ENCODE data around the gene CDIPT.

The CDIPT gene

GRCh38 chr16:29811896-29812665, 50.9 kb downstream of the CDIPT start, which contains the start of gene PRRT2:
TSS of gene PRRT2 (plus strand) at chr16:29812193. CDS start at chr16:29813055, 862 bp downstream.
- H3K4me3 ChIP-seq (ENCODE audit: severe bottlenecking), result peak within 1 kb of the TSS; percentile 28
- no peaks in the 10 kb centered on the region for H3K27me3 ChIP-seq (ENCODE audit: insufficient read depth, poor library complexity, severe bottlenecking)
- no peaks in the 10 kb centered on the region for H3K9me3 ChIP-seq (ENCODE audit: severe bottlenecking)
- H3K4me1 ChIP-seq (ENCODE audit: insufficient read depth, poor library complexity, severe bottlenecking), result peaks cover 7% of the 10 kb centered on the region
- peaks cover 29% of the 10 kb centered on the region for H3K36me3 ChIP-seq (ENCODE audit: low read depth)
- DNase-seq (ENCODE audit: low spot score), result no peak
- H3K27ac ChIP-seq (ENCODE audit: poor library complexity, severe bottlenecking), result peak within 1 kb of the TSS; percentile 92
- no peak for ATAC-seq (ENCODE audit: low read depth)
- no peak for TF ChIP-seq CTCF (IDR thresholded peaks at IDR 0.05; ENCODE audit: poor library complexity, severe bottlenecking)

- Histone ChIP-seq H3K4me1 (ENCODE audit: insufficient read depth, poor library complexity, severe bottlenecking) (peaks cover 7% of the 10 kb centered on the region), H3K27me3 (ENCODE audit: insufficient read depth, poor library complexity, severe bottlenecking) (no peaks in the 10 kb centered on the region), H3K27ac (ENCODE audit: poor library complexity, severe bottlenecking) (peak overlapping the region; percentile 92), H3K36me3 (ENCODE audit: low read depth) (peaks cover 29% of the 10 kb centered on the region), H3K9me3 (ENCODE audit: severe bottlenecking) (no peaks in the 10 kb centered on the region), H3K4me3 (ENCODE audit: severe bottlenecking) (peak overlapping the region; percentile 28)
- ATAC-seq (ENCODE audit: low read depth) (peak; percentile 80), DNase-seq (ENCODE audit: low spot score) (peak; percentile 98)
- no peak for TF ChIP-seq CTCF (IDR thresholded peaks at IDR 0.05; ENCODE audit: poor library complexity, severe bottlenecking)
Measured at GRCh38 chr16:29811170-29811895, 51.7 kb downstream of the CDIPT start.

GRCh38 chr16:29810699-29811169, 52.3 kb downstream of the CDIPT start:
- H3K36me3 ChIP-seq (ENCODE audit: low read depth), result peaks cover 29% of the 10 kb centered on the region
- H3K4me3 ChIP-seq (ENCODE audit: severe bottlenecking), result no peak overlapping the region
- TF ChIP-seq CTCF (IDR thresholded peaks at IDR 0.05; ENCODE audit: poor library complexity, severe bottlenecking), result no peak
- H3K27me3 ChIP-seq (ENCODE audit: insufficient read depth, poor library complexity, severe bottlenecking), result no peaks in the 10 kb centered on the region
- ATAC-seq (ENCODE audit: low read depth) (no peak), DNase-seq (ENCODE audit: low spot score) (no peak)
- H3K9me3 ChIP-seq (ENCODE audit: severe bottlenecking), result no peaks in the 10 kb centered on the region
- H3K27ac ChIP-seq (ENCODE audit: poor library complexity, severe bottlenecking), result peak overlapping the region; percentile 92
- peaks cover 7% of the 10 kb centered on the region for H3K4me1 ChIP-seq (ENCODE audit: insufficient read depth, poor library complexity, severe bottlenecking)

GRCh38 chr16:29809850-29810698, 53.0 kb downstream of the CDIPT start:
- ATAC-seq (ENCODE audit: low read depth) (no peak), DNase-seq (ENCODE audit: low spot score) (no peak)
- no peaks in the 10 kb centered on the region for H3K9me3 ChIP-seq (ENCODE audit: severe bottlenecking)
- H3K36me3 ChIP-seq (ENCODE audit: low read depth), result peaks cover 29% of the 10 kb centered on the region
- no peak overlapping the region for H3K4me3 ChIP-seq (ENCODE audit: severe bottlenecking)
- H3K27me3 ChIP-seq (ENCODE audit: insufficient read depth, poor library complexity, severe bottlenecking), result no peaks in the 10 kb centered on the region
- H3K4me1 ChIP-seq (ENCODE audit: insufficient read depth, poor library complexity, severe bottlenecking), result peaks cover 7% of the 10 kb centered on the region
- TF ChIP-seq CTCF (IDR thresholded peaks at IDR 0.05; ENCODE audit: poor library complexity, severe bottlenecking), result no peak
- H3K27ac ChIP-seq (ENCODE audit: poor library complexity, severe bottlenecking), result peak overlapping the region; percentile 92
